ENCODE measurements around the gene NINL. TPM values are rescaled to one million over a fixed set of nuclear protein-coding genes. Genes with fewer than 3 reads are reported as not detected.

Gene NINL
- total RNA-seq, 4 donors from 2014 or later, result 4.0 to 16.5 (median 7.9) TPM

GRCh38 chr20:25487306-25487705 is 98.0 kb downstream of the NINL start:
- H3K9me3 ChIP-seq, result no peaks in the 10 kb centered on the region
- H3K4me1 ChIP-seq, result no peaks in the 10 kb centered on the region
- H3K27me3 ChIP-seq, result no peaks in the 10 kb centered on the region
- no peak overlapping the region for H3K27ac ChIP-seq
- H3K4me3 ChIP-seq, result no peak overlapping the region
- H3K36me3 ChIP-seq, result peaks cover 0 to 7% (median 0%) of the 10 kb centered on the region in 3 donors
- no peak for DNase-seq
- TF ChIP-seq CTCF (IDR thresholded peaks at IDR 0.05), result no peak
- no peak for TF ChIP-seq POLR2A (IDR thresholded peaks at IDR 0.05)

GRCh38 chr20:25486377-25486776 is 99.0 kb downstream of the NINL start:
- Histone ChIP-seq H3K27me3 (no peaks in the 10 kb centered on the region), H3K36me3 (peaks cover 0 to 11% (median 0%) of the 10 kb centered on the region in 3 donors), H3K9me3 (no peaks in the 10 kb centered on the region), H3K4me3 (no peak overlapping the region), H3K27ac (no peak overlapping the region), H3K4me1 (no peaks in the 10 kb centered on the region)
- DNase-seq, result no peak
- TF ChIP-seq POLR2A (IDR thresholded peaks at IDR 0.05) (no peak), CTCF (IDR thresholded peaks at IDR 0.05) (no peak)

- TF ChIP-seq POLR2A (IDR thresholded peaks at IDR 0.05), result no peak
- no peak for TF ChIP-seq CTCF (IDR thresholded peaks at IDR 0.05)
- H3K4me3 ChIP-seq, result no peak overlapping the region
- DNase-seq, result no peak
- no peaks in the 10 kb centered on the region for H3K4me1 ChIP-seq
- H3K9me3 ChIP-seq, result no peaks in the 10 kb centered on the region
- peaks cover 0 to 16% (median 0%) of the 10 kb centered on the region in 3 donors for H3K36me3 ChIP-seq
- H3K27ac ChIP-seq, result no peak overlapping the region
- no peaks in the 10 kb centered on the region for H3K27me3 ChIP-seq
These were observed 99.5 kb downstream of the NINL start for GRCh38 chr20:25485872-25486271.

- TF ChIP-seq POLR2A (IDR thresholded peaks at IDR 0.05), result no peak
- no peak for TF ChIP-seq CTCF (IDR thresholded peaks at IDR 0.05)
- no peak overlapping the region for H3K4me3 ChIP-seq
- H3K36me3 ChIP-seq, result peaks cover 0 to 19% (median 0%) of the 10 kb centered on the region in 3 donors
- H3K27ac ChIP-seq, result no peak overlapping the region
- DNase-seq, result no peak
- H3K27me3 ChIP-seq, result no peaks in the 10 kb centered on the region
- H3K4me1 ChIP-seq, result no peaks in the 10 kb centered on the region
- no peaks in the 10 kb centered on the region for H3K9me3 ChIP-seq
These were observed 100.3 kb downstream of the NINL start for GRCh38 chr20:25484911-25485511.

- no peak for TF ChIP-seq POLR2A (IDR thresholded peaks at IDR 0.05)
- no peak for TF ChIP-seq CTCF (IDR thresholded peaks at IDR 0.05)
- no peak for DNase-seq
- Histone ChIP-seq H3K4me1 (no peaks in the 10 kb centered on the region), H3K27me3 (no peaks in the 10 kb centered on the region), H3K36me3 (peaks cover 0 to 19% (median 0%) of the 10 kb centered on the region in 3 donors), H3K27ac (no peak overlapping the region), H3K9me3 (no peaks in the 10 kb centered on the region), H3K4me3 (no peak overlapping the region)
These were observed 101.0 kb downstream of the NINL start for GRCh38 chr20:25484224-25484846.

Data from Peyer's patch (tissue), 4 donors.